K562 (cell line): Measurements from ENCODE around the gene OR6K3.

Experiments used
- E2F4 ChIP-seq: sonication (generic); formaldehyde crosslinking; IDR thresholded peaks from 2 replicates; pipeline ENCODE4 v1.8.0; 2022; ENCODE audit warnings: mild to moderate bottlenecking, low read depth, missing genetic modification reagents
- HSF4 ChIP-seq: fragments of 250-450 bp; sonication (Bioruptor Pico); IDR thresholded peaks from 2 replicates; pipeline ENCODE4 v2.1.2; 2022; ENCODE audit warnings: mild to moderate bottlenecking, moderate library complexity, borderline replicate concordance
- PCBP1 ChIP-seq: fragments of 200-400 bp; formaldehyde crosslinking; IDR thresholded peaks from 2 replicates; pipeline ENCODE4 v1.6.1; 2018; ENCODE audit warnings: mild to moderate bottlenecking, low read depth, low read length; ENCODE audit not compliant: poor library complexity, severe bottlenecking
- ZNF592 ChIP-seq: fragments of 450-650 bp; IDR thresholded peaks from 2 replicates; pipeline ENCODE4 v1.6.1; 2017; ENCODE audit warnings: antibody characterized with exemption, mild to moderate bottlenecking
- TF ChIP-seq, protein P1 (sequence below): sonication (generic); formaldehyde crosslinking; IDR thresholded peaks from 2 replicates; pipeline ENCODE4 v1.8.0; 2022; ENCODE audit warnings: mild to moderate bottlenecking, missing genetic modification reagents

GRCh38 chr1:158731707-158732106 is 11.2 kb upstream of the OR6K3 start:
- TF ChIP-seq HSF4 (CRISPR knock-in tag) (no peak), PCBP1 (no peak), ZNF592 (peak; percentile 45; the same call in 1 of the 2 replicates), E2F4 (no peak)
- TF ChIP-seq, protein P1, sequence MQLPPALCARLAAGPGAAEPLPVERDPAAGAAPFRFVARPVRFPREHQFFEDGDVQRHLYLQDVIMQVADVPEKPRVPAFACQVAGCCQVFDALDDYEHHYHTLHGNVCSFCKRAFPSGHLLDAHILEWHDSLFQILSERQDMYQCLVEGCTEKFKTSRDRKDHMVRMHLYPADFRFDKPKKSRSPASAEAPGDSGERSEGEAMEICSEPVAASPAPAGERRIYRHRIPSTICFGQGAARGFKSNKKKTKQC = no peak
